Fibroblast of lung (primary cell): ENCODE data around the gene BTBD7. TPM values are rescaled to one million over a fixed set of nuclear protein-coding genes. Genes with fewer than 3 reads are reported as not detected.

ENCODE experiments used
- DNase-seq, 2 donors: peaks; one replicate each; pipeline versions ENCODE4 v3.0.0 to v3.0.0-alpha.2; 2010; ENCODE audit warnings: low read depth in 2 of 2
- H2AFZ ChIP-seq: 2 replicates; pipeline ENCODE4 v1.5.1; 2012; ENCODE audit warnings: low read length, control low read depth, inconsistent platforms
- H3K27ac ChIP-seq: 2 replicates; pipeline ENCODE4 v1.5.1; 2011; ENCODE audit warnings: low read length, control low read depth; ENCODE audit not compliant: insufficient read depth
- H3K27me3 ChIP-seq: 2 replicates; pipeline ENCODE4 v1.5.1; 2011; ENCODE audit warnings: mild to moderate bottlenecking, low read length; ENCODE audit not compliant: control insufficient read depth, insufficient read depth
- H3K36me3 ChIP-seq: 2 replicates; pipeline ENCODE4 v1.5.1; 2011; ENCODE audit warnings: low read length; ENCODE audit not compliant: control insufficient read depth, insufficient read depth
- H3K4me1 ChIP-seq: 2 replicates; pipeline ENCODE4 v1.5.1; 2011; ENCODE audit warnings: low read length; ENCODE audit not compliant: control insufficient read depth, insufficient read depth; ENCODE audit errors: extremely low read depth
- H3K4me2 ChIP-seq: 2 replicates; pipeline ENCODE4 v1.5.1; 2011; ENCODE audit warnings: low read length, control low read depth; ENCODE audit not compliant: insufficient read depth; ENCODE audit errors: extremely low read depth
- H3K4me3 ChIP-seq, 4 experiments: fragments of 200-600 bp in 1 of 4; sonication (generic) in 1 of 4; replicated peaks in 1 of 4; 2 replicates each; pipeline ENCODE4 v1.5.1; 2011 to 2016; ENCODE audit warnings: low read length in 4 of 4, low read depth in 3 of 4, mild to moderate bottlenecking in 3 of 4, control low read depth in 2 of 4, inconsistent platforms in 1 of 4, mixed read lengths in 1 of 4; ENCODE audit not compliant: insufficient read depth in 1 of 4; ENCODE audit errors: control extremely low read depth in 1 of 4
- H3K79me2 ChIP-seq: 2 replicates; pipeline ENCODE4 v1.5.1; 2012; ENCODE audit warnings: mild to moderate bottlenecking, low read length, inconsistent platforms; ENCODE audit not compliant: control insufficient read depth, insufficient read depth
- H3K9ac ChIP-seq: 2 replicates; pipeline ENCODE4 v1.5.1; 2011; ENCODE audit warnings: mild to moderate bottlenecking, low read length, control low read depth; ENCODE audit not compliant: insufficient read depth
- H3K9me3 ChIP-seq: 2 replicates; pipeline ENCODE4 v1.5.1; 2012; ENCODE audit warnings: low read depth, low read length; ENCODE audit not compliant: control insufficient read depth, insufficient read depth
- H4K20me1 ChIP-seq: 2 replicates; pipeline ENCODE4 v1.5.1; 2011; ENCODE audit warnings: low read length; ENCODE audit not compliant: control insufficient read depth, insufficient read depth; ENCODE audit errors: extremely low read depth
- EZH2 ChIP-seq: IDR thresholded peaks from 2 replicates; pipeline ENCODE4 v1.5.1; 2012; ENCODE audit warnings: low read length, control low read depth, mild to moderate bottlenecking; ENCODE audit errors: missing control alignments
- polyA minus RNA-seq: library from RNA; depleted of rRNA, polyadenylated mRNA; stranded (reverse); fragments of >200 nt; gene quantifications from 2 replicates; pipeline ENCODE4 v1.2.3, GENCODE V29; 2011; ENCODE audit warnings: low replicate concordance
- polyA plus RNA-seq, 2 donors: library from polyadenylated mRNA; depleted of rRNA in 1 of 2; stranded (reverse) in 1 of 2; unstranded in 1 of 2; fragments of >200 nt; gene quantifications; 2 replicates each; pipeline ENCODE4 v1.2.1, GENCODE V29; 2011 to 2012; ENCODE audit warnings: missing spikeins in 1 of 2
- total RNA-seq: library from RNA; depleted of rRNA; stranded (reverse); fragments of >200 nt; gene quantifications from 2 replicates; pipeline ENCODE4 v1.2.1, GENCODE V29; 2014
- TF ChIP-seq, protein P1 (sequence below), 2 donors: IDR thresholded peaks in 1 of 2; conservative IDR thresholded peaks in 1 of 2; 1 replicate in 1 of 2; 2 replicates in 1 of 2; pipeline ENCODE4 v1.5.1; 2011 to 2012; ENCODE audit warnings: low read length in 2 of 2, control low read depth in 1 of 2, inconsistent platforms in 1 of 2, low read depth in 1 of 2, mild to moderate bottlenecking in 1 of 2

Gene BTBD7, protein sequence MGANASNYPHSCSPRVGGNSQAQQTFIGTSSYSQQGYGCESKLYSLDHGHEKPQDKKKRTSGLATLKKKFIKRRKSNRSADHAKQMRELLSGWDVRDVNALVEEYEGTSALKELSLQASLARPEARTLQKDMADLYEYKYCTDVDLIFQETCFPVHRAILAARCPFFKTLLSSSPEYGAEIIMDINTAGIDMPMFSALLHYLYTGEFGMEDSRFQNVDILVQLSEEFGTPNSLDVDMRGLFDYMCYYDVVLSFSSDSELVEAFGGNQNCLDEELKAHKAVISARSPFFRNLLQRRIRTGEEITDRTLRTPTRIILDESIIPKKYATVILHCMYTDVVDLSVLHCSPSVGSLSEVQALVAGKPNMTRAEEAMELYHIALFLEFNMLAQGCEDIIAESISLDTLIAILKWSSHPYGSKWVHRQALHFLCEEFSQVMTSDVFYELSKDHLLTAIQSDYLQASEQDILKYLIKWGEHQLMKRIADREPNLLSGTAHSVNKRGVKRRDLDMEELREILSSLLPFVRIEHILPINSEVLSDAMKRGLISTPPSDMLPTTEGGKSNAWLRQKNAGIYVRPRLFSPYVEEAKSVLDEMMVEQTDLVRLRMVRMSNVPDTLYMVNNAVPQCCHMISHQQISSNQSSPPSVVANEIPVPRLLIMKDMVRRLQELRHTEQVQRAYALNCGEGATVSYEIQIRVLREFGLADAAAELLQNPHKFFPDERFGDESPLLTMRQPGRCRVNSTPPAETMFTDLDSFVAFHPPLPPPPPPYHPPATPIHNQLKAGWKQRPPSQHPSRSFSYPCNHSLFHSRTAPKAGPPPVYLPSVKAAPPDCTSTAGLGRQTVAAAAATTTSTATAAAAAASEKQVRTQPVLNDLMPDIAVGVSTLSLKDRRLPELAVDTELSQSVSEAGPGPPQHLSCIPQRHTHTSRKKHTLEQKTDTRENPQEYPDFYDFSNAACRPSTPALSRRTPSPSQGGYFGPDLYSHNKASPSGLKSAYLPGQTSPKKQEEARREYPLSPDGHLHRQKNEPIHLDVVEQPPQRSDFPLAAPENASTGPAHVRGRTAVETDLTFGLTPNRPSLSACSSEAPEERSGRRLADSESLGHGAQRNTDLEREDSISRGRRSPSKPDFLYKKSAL
- total RNA-seq (19.8 and 20.5 TPM in 2 replicates), polyA plus RNA-seq (23.2 and 25.9 TPM in 2 replicates), polyA minus RNA-seq (27.0 and 34.6 TPM in 2 replicates)
- 12.5 and 14.7 TPM in 2 replicates for polyA plus RNA-seq (2012)

DNA sequence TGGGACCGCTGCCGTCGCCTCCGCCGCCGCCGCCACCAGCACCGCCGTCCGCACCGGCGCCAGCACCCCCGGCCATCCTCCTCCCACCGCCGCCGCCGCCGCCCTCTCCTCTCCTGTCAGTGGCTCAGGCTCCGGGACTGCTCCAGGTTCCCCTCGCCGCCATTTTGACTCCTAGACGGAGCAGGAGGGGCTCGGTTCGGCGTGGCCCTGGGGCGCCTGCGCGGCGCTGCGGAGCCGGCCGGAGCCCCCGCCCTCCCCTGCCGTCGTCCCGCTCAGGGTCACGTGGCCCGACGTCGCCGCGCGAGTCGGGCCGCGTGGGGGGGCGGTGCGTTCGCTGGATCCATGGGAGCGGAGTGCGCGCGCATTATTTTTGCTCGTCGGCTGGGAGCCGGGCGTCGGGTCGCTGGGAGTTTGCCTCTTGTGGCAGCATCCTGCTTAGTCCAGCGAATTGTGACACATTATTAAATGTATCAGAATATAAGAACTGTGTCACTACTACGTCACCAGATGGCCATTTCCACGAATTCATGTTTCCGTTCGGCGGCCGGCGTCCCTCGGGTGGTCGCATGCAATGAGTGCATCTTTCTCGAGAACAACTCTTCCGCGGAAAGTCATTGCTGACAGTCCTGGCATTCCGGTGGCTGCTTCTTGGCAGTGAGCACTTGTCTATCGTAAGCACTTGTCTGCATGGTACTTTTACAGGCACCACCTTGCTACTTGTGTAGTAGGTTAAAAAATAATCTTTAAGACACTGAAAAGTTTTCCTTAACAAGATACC, at the start of gene BTBD7:
TSS of gene BTBD7 (minus strand) at position 184 of the 778 bp plus-strand sequence. CDS start 36,985 bp downstream, outside the sequence.
- Histone ChIP-seq H3K9ac (peak within 1 kb of the TSS; percentile 88), H3K4me3 (peak within 1 kb of the TSS; percentile 50 to 98 (median 76)), H4K20me1 (no peaks in the 10 kb centered on the region), H3K79me2 (peaks cover 43% of the 10 kb centered on the region), H3K27ac (peak within 1 kb of the TSS; percentile 82), H3K4me1 (no peaks in the 10 kb centered on the region), H3K4me2 (peak within 1 kb of the TSS; percentile 98), H2AFZ (peak within 1 kb of the TSS; percentile 98), H3K36me3 (no peaks in the 10 kb centered on the region), H3K9me3 (no peaks in the 10 kb centered on the region), H3K27me3 (no peaks in the 10 kb centered on the region)
- peak; percentile 88 to 93 for DNase-seq
- TF ChIP-seq, protein P1, sequence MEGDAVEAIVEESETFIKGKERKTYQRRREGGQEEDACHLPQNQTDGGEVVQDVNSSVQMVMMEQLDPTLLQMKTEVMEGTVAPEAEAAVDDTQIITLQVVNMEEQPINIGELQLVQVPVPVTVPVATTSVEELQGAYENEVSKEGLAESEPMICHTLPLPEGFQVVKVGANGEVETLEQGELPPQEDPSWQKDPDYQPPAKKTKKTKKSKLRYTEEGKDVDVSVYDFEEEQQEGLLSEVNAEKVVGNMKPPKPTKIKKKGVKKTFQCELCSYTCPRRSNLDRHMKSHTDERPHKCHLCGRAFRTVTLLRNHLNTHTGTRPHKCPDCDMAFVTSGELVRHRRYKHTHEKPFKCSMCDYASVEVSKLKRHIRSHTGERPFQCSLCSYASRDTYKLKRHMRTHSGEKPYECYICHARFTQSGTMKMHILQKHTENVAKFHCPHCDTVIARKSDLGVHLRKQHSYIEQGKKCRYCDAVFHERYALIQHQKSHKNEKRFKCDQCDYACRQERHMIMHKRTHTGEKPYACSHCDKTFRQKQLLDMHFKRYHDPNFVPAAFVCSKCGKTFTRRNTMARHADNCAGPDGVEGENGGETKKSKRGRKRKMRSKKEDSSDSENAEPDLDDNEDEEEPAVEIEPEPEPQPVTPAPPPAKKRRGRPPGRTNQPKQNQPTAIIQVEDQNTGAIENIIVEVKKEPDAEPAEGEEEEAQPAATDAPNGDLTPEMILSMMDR (conservative IDR thresholded peaks at IDR 0.05 in 1 of 2, IDR thresholded peaks at IDR 0.05 in 1 of 2; ENCODE audit: low read depth in 1 of 2, low read length in 2 of 2), result peak in 1 of 2 donors; percentile 26
- no peak for TF ChIP-seq EZH2

DNA sequence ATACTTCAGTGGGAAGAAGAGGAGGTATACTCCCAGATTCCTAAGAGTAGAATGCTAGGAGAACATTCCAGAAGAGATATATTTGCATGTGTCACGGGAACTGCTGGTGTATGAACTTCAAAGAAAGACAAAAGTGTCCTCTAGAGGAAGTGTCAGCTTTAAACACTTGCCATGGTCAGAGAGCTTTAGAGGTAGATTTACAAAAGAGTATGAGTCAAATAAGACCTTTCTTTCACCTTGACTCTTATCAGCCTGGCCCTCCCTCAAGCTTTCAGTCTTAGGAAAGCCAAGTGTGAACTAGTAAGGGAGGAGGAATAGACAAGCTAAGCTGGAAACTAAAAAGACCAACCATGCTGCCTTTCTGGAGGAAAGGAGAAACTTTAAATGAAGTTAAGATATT, 48.8 kb upstream of the BTBD7 start:
- TF ChIP-seq, protein P1 (conservative IDR thresholded peaks at IDR 0.05 in 1 of 2, IDR thresholded peaks at IDR 0.05 in 1 of 2; ENCODE audit: low read depth in 1 of 2, low read length in 2 of 2), result no peak
- no peak for TF ChIP-seq EZH2
- Histone ChIP-seq H3K9ac (no peak overlapping the region), H3K27ac (no peak overlapping the region), H3K9me3 (no peaks in the 10 kb centered on the region), H4K20me1 (no peaks in the 10 kb centered on the region), H3K4me2 (no peak overlapping the region), H3K36me3 (no peaks in the 10 kb centered on the region), H2AFZ (no peak overlapping the region), H3K4me3 (no peak overlapping the region), H3K4me1 (no peaks in the 10 kb centered on the region), H3K79me2 (no peaks in the 10 kb centered on the region), H3K27me3 (no peaks in the 10 kb centered on the region)
- no peak for DNase-seq
